ENCODE results near the gene SSBP1. TPM values are rescaled to one million over a fixed set of nuclear protein-coding genes. Genes with fewer than 3 reads are reported as not detected.

SSBP1 gene
- total RNA-seq, 6 donors from 2014 or later: 30.2 to 114 (median 66.8) TPM

GRCh38 chr7:141715794-141716689 lies 22.1 kb upstream of the SSBP1 start:
- no peaks in the 10 kb centered on the region for H3K4me1 ChIP-seq
- TF ChIP-seq, protein P1, sequence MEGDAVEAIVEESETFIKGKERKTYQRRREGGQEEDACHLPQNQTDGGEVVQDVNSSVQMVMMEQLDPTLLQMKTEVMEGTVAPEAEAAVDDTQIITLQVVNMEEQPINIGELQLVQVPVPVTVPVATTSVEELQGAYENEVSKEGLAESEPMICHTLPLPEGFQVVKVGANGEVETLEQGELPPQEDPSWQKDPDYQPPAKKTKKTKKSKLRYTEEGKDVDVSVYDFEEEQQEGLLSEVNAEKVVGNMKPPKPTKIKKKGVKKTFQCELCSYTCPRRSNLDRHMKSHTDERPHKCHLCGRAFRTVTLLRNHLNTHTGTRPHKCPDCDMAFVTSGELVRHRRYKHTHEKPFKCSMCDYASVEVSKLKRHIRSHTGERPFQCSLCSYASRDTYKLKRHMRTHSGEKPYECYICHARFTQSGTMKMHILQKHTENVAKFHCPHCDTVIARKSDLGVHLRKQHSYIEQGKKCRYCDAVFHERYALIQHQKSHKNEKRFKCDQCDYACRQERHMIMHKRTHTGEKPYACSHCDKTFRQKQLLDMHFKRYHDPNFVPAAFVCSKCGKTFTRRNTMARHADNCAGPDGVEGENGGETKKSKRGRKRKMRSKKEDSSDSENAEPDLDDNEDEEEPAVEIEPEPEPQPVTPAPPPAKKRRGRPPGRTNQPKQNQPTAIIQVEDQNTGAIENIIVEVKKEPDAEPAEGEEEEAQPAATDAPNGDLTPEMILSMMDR (IDR thresholded peaks at IDR 0.05): no peak
- TF ChIP-seq POLR2AphosphoS5 (IDR thresholded peaks at IDR 0.05): no peak
- no peak for TF ChIP-seq EP300 (IDR thresholded peaks at IDR 0.05)
- no peak for TF ChIP-seq POLR2A (IDR thresholded peaks at IDR 0.05)
- no peaks in the 10 kb centered on the region for H3K27me3 ChIP-seq
- DNase-seq (no peak), ATAC-seq (ENCODE audit: low FRiP score in 2 of 2) (no peak)
- H3K9me3 ChIP-seq: no peaks in the 10 kb centered on the region
- WGBS, 2 donors: 76 to 88% methylated on average over 6 of the region's 6 CpGs
- H3K4me3 ChIP-seq: no peak overlapping the region
- H3K36me3 ChIP-seq: no peaks in the 10 kb centered on the region
- no peak overlapping the region for H3K27ac ChIP-seq

DNA sequence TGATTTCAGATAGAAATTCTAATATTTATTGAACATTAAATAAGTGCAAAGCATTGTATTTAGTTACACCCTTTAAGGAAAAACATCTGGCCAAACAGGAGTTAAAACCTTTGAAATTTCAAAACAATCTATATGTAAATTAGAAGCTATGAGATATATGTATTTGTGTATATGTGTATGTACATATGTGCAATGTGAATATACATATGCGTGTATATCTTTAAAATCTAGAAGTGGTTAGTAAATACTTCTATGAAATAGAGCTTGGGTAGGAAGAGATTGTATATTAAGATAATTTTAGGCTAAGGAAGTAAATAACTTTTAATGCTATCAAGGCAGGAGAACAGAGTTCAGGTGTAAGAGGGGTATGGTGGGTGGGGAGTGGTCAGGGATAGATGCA lies 20.7 kb upstream of the SSBP1 start:
- WGBS, 2 donors: 87 to 90% methylated on average over 1 of the region's 1 CpG
- Histone ChIP-seq H3K9me3 (no peaks in the 10 kb centered on the region), H3K4me1 (no peaks in the 10 kb centered on the region), H3K27me3 (no peaks in the 10 kb centered on the region), H3K27ac (no peak overlapping the region), H3K4me3 (no peak overlapping the region), H3K36me3 (peaks cover 0 to 4% (median 0%) of the 10 kb centered on the region in 4 donors)
- no peak for TF ChIP-seq POLR2AphosphoS5 (IDR thresholded peaks at IDR 0.05)
- TF ChIP-seq EP300 (IDR thresholded peaks at IDR 0.05): no peak
- no peak for TF ChIP-seq POLR2A (IDR thresholded peaks at IDR 0.05)
- TF ChIP-seq, protein P1 (IDR thresholded peaks at IDR 0.05): no peak
- DNase-seq (no peak), ATAC-seq (ENCODE audit: low FRiP score in 2 of 2) (no peak)

DNA sequence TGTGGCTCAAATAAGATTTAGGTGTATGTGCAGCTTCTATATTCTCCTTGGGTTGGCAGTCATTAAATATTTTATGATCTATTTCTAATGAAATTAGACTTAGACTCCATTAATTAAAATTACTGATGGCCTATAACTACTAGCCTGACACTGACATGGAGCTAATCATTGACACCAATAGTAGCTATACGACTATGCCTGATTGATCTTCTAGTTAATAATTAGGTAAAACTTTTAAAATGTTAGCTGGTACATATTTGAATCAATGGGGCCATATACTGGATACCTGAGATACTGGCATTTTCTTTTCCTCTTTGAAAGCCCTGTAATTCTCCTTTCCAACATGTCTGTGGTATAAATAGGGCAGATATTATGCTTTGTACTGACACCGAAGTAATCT lies 15.6 kb upstream of the SSBP1 start:
- no peak overlapping the region for H3K4me3 ChIP-seq
- H3K9me3 ChIP-seq: no peaks in the 10 kb centered on the region
- H3K36me3 ChIP-seq: peaks cover 0 to 4% (median 0%) of the 10 kb centered on the region in 4 donors
- H3K27ac ChIP-seq: no peak overlapping the region
- WGBS, 2 donors: 85 to 94% methylated on average over 2 of the region's 2 CpGs
- DNase-seq (no peak), ATAC-seq (ENCODE audit: low FRiP score in 2 of 2) (no peak)
- TF ChIP-seq POLR2AphosphoS5 (IDR thresholded peaks at IDR 0.05) (no peak), EP300 (IDR thresholded peaks at IDR 0.05) (no peak), POLR2A (IDR thresholded peaks at IDR 0.05) (no peak)
- TF ChIP-seq, protein P1 (IDR thresholded peaks at IDR 0.05): no peak
- H3K4me1 ChIP-seq: no peaks in the 10 kb centered on the region
- H3K27me3 ChIP-seq: no peaks in the 10 kb centered on the region

GRCh38 chr7:141729020-141729419 lies 9.1 kb upstream of the SSBP1 start:
- Histone ChIP-seq H3K4me1 (no peaks in the 10 kb centered on the region), H3K36me3 (no peaks in the 10 kb centered on the region), H3K27me3 (no peaks in the 10 kb centered on the region), H3K9me3 (no peaks in the 10 kb centered on the region), H3K27ac (no peak overlapping the region), H3K4me3 (no peak overlapping the region)
- no peak for ATAC-seq (ENCODE audit: low FRiP score in 2 of 2)
- DNase-seq: no peak
- WGBS, 2 donors: 88 to 95% methylated on average over 1 of the region's 1 CpG
- no peak for TF ChIP-seq EP300 (IDR thresholded peaks at IDR 0.05)
- TF ChIP-seq POLR2AphosphoS5 (IDR thresholded peaks at IDR 0.05): no peak
- TF ChIP-seq, protein P1 (IDR thresholded peaks at IDR 0.05): no peak
- no peak for TF ChIP-seq POLR2A (IDR thresholded peaks at IDR 0.05)
